Measurements from ENCODE around the gene ALDH1A1.

- TF ChIP-seq EZH2 (IDR thresholded peaks at IDR 0.05; ENCODE audit: insufficient read depth, poor library complexity, severe bottlenecking) (no peak), EZH2phosphoT487 (IDR thresholded peaks at IDR 0.05; ENCODE audit: insufficient read depth, low read depth) (no peak)
Measured at GRCh38 chr9:72903103-72903502, 49.8 kb downstream of the ALDH1A1 start.

All from GM23248 (cell line).